ENCODE results near the gene UBE2J2. TPM values are rescaled to one million over a fixed set of nuclear protein-coding genes. Genes with fewer than 3 reads are reported as not detected.

The UBE2J2 gene
- total RNA-seq, 3 donors from 2014 or later (not counting 1 experiment from before 2014, with no cell fraction given), result 66.0 to 84.2 (median 78.1) TPM

DNA sequence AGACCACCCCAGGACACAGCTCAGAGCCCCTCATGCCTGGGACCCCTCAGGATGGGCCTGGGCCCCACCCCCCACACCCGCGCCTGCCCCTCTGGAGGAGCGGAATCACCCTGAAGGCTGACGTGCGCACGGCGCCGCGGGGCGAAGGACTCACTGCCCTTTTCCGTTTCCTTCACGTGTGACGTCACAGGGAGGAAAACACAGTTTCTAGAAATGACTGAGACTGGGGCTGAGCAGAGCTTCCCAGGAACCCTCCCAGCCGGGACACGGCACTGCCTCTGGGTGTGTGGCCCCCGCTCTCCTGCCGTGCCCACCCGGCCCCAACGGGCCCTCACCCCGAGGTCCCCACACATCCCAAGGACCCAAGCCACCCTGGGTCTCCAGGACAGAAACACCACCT lies 54.3 kb downstream of the UBE2J2 start:
- H3K9me3 ChIP-seq (ENCODE audit: control insufficient read depth, insufficient read depth, low read length), result no peaks in the 10 kb centered on the region
- no peaks in the 10 kb centered on the region for H3K27me3 ChIP-seq (ENCODE audit: control insufficient read depth, insufficient read depth, low read length)
- peaks cover 27 to 70% of the 10 kb centered on the region in 2 donors for H3K4me1 Mint-ChIP-seq
- ATAC-seq (no peak), DNase-seq (peak in 1 of 2 donors; percentile 76)
- H3K36me3 ChIP-seq (ENCODE audit: control insufficient read depth, insufficient read depth, low read length), result peaks cover 58% of the 10 kb centered on the region
- H3K27me3 Mint-ChIP-seq (ENCODE audit: low read depth in 2 of 2), result no peaks in the 10 kb centered on the region
- H3K36me3 Mint-ChIP-seq, result no peaks in the 10 kb centered on the region
- H3K4me3 ChIP-seq (ENCODE audit: low read length), result no peak overlapping the region
- intact Hi-C loops (cut with micrococcal nuclease), result no loop called here
- no peaks in the 10 kb centered on the region for H3K9me3 Mint-ChIP-seq
- 90% methylated on average over 20 of the region's 20 CpGs for WGBS (ENCODE audit: insufficient coverage)
- peak overlapping the region; percentile 14 for H3K27ac ChIP-seq (ENCODE audit: low read length)
- H3K4me1 ChIP-seq (ENCODE audit: control insufficient read depth, insufficient read depth, low read length), result peaks cover 90% of the 10 kb centered on the region
- TF ChIP-seq CTCF (IDR thresholded peaks at IDR 0.05), result no peak
- peak overlapping the region; percentile 98 to 99 for H3K27ac Mint-ChIP-seq
- H3K4me3 Mint-ChIP-seq, result peak overlapping the region; percentile 56

GRCh38 chr1:1218524-1219200 lies 55.0 kb downstream of the UBE2J2 start:
- H3K27me3 ChIP-seq (ENCODE audit: control insufficient read depth, insufficient read depth, low read length), result no peaks in the 10 kb centered on the region
- no peaks in the 10 kb centered on the region for H3K9me3 ChIP-seq (ENCODE audit: control insufficient read depth, insufficient read depth, low read length)
- no peak for TF ChIP-seq CTCF (IDR thresholded peaks at IDR 0.05)
- intact Hi-C loops (cut with micrococcal nuclease), result no loop called here
- H3K4me3 ChIP-seq (ENCODE audit: low read length), result no peak overlapping the region
- H3K4me1 ChIP-seq (ENCODE audit: control insufficient read depth, insufficient read depth, low read length), result peaks cover 97% of the 10 kb centered on the region
- Mint-ChIP-seq H3K9me3 (no peaks in the 10 kb centered on the region), H3K27ac (peak overlapping the region; percentile 98 to 99), H3K4me1 (peaks cover 27 to 73% of the 10 kb centered on the region in 2 donors), H3K36me3 (no peaks in the 10 kb centered on the region), H3K4me3 (peak overlapping the region; percentile 50), H3K27me3 (ENCODE audit: low read depth in 2 of 2) (no peaks in the 10 kb centered on the region)
- 96% methylated on average over 36 of the region's 36 CpGs for WGBS (ENCODE audit: insufficient coverage)
- ATAC-seq (no peak), DNase-seq (no peak)
- peaks cover 53% of the 10 kb centered on the region for H3K36me3 ChIP-seq (ENCODE audit: control insufficient read depth, insufficient read depth, low read length)
- no peak overlapping the region for H3K27ac ChIP-seq (ENCODE audit: low read length)

GRCh38 chr1:1217621-1218523 lies 55.8 kb downstream of the UBE2J2 start:
- H3K4me1 Mint-ChIP-seq, result peaks cover 21 to 69% of the 10 kb centered on the region in 2 donors
- H3K9me3 Mint-ChIP-seq, result no peaks in the 10 kb centered on the region
- no peaks in the 10 kb centered on the region for H3K27me3 ChIP-seq (ENCODE audit: control insufficient read depth, insufficient read depth, low read length)
- H3K27ac Mint-ChIP-seq, result peak overlapping the region; percentile 98 to 99
- WGBS (ENCODE audit: insufficient coverage), result 94% methylated on average over 52 of the region's 52 CpGs
- DNase-seq (peak in 1 of 2 donors; percentile 54), ATAC-seq (no peak)
- peak overlapping the region; percentile 61 for H3K27ac ChIP-seq (ENCODE audit: low read length)
- H3K36me3 ChIP-seq (ENCODE audit: control insufficient read depth, insufficient read depth, low read length), result peaks cover 47% of the 10 kb centered on the region
- peaks cover 99% of the 10 kb centered on the region for H3K4me1 ChIP-seq (ENCODE audit: control insufficient read depth, insufficient read depth, low read length)
- H3K4me3 ChIP-seq (ENCODE audit: low read length), result no peak overlapping the region
- no peaks in the 10 kb centered on the region for H3K9me3 ChIP-seq (ENCODE audit: control insufficient read depth, insufficient read depth, low read length)
- no peaks in the 10 kb centered on the region for H3K36me3 Mint-ChIP-seq
- peak overlapping the region; percentile 50 for H3K4me3 Mint-ChIP-seq
- no peaks in the 10 kb centered on the region for H3K27me3 Mint-ChIP-seq (ENCODE audit: low read depth in 2 of 2)
- intact Hi-C loops (cut with micrococcal nuclease), result no loop called here
- no peak for TF ChIP-seq CTCF (IDR thresholded peaks at IDR 0.05)

Measured in natural killer cell (primary cell).